Inflammatory macrophage (primary cell): ENCODE data around the gene TMEM165.

ENCODE experiments used
- DNase-seq, 2 donors: peaks; one replicate each; pipeline ENCODE4 v3.0.0-alpha.2; 2020 to 2022

The TMEM165 gene

DNA sequence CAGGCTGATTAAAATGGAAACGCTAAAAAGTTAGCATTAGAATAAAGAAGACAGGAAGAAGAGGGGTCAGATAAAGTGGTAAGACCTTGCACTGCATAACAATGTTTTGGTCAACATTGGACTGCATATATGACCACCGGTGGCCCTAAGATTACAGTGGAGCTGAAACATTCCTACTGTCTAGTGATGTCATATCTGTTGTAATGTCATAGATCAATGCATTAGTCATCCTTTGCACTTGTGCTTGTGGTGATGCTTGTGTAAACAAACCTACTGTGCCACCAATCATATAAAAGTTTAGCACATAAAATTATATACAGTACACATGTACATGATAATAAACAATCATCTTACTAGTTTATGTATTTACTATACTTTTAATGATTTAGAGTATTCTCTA, 73.0 kb downstream of the TMEM165 start:
- no peak for DNase-seq

DNA sequence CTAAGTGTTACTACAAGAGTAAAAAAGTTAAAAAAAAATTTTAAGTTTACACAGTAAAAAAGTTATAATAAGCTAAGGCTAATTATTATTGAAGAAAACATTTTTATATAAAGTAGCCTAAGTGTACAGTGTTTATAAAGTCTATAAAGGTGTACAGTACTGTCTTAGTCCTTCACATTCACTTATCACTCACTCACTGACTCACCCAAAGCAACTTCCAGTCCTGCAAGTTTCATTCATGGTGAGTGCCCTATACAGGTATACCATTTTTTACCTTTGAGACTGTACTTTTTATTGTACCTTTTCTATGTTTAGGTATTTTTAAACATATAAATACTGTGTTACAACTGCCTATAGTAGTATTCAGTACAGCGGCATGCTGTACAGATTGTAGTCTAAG, 74.2 kb downstream of the TMEM165 start:
- DNase-seq, result no peak
